ENCODE results near the gene NOS1AP. TPM values are rescaled to one million over a fixed set of nuclear protein-coding genes. Genes with fewer than 3 reads are reported as not detected.
A peak's percentile ranks its signal among the peaks of the same experiment; 100 is the strongest.

NOS1AP gene
- total RNA-seq, 1 experiment from 2014 or later, result 0.76 TPM

- no peak for DNase-seq (ENCODE audit: low read depth)
Measured at GRCh38 chr1:162250004-162250730, 180.7 kb downstream of the NOS1AP start.

GRCh38 chr1:162251102-162251501 lies 181.6 kb downstream of the NOS1AP start:
- DNase-seq (ENCODE audit: low read depth), result no peak

- DNase-seq (ENCODE audit: low read depth), result no peak
Measured at GRCh38 chr1:162252214-162252613, 182.7 kb downstream of the NOS1AP start.

GRCh38 chr1:162253790-162254189 lies 184.3 kb downstream of the NOS1AP start:
- no peak for DNase-seq (ENCODE audit: low read depth)

- DNase-seq (ENCODE audit: low read depth), result no peak
Measured at GRCh38 chr1:162256287-162256686, 186.8 kb downstream of the NOS1AP start.

DNA sequence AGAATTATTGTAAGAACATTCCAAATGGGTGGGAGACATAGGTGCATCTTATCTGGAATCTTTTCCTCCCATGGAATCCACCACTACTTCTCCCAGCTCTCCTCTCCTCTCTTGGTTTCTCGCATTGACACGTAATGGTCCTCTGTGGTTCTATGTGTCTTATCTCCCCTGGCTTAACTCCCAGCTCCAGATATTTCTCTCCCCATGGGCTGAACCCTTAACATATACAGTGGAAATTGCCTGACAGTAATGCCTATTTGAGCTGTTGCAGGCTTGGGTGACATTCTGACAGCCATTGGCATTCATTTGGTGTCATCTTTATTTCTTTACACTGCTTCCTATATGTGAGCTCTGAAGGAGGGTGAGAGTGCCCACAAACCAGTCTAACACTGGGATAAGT lies 188.9 kb downstream of the NOS1AP start:
- DNase-seq (ENCODE audit: low read depth), result no peak

- no peak for DNase-seq (ENCODE audit: low read depth)
Measured at GRCh38 chr1:162259894-162260455, 190.5 kb downstream of the NOS1AP start.

DNA sequence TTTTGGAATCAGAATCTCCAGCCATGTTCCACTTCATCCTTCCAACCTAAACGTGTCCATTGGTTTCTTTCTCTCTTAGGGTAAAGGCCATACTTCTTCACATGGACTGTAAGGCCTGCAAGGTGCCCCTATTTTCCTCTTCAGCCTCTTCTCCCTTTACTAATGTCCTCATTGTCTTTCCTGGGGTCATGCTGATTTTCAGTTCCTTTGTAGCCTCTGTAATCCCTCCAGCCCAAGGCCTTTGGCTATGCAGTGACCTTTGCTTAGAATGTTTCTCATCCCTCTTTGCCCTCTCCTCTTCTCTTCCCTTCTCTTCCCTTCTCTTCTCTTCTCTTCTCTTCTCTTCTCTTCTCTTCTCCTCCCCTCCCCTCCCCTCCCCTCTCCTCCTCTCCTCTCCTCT lies 194.6 kb downstream of the NOS1AP start:
- no peak for DNase-seq (ENCODE audit: low read depth)

DNA sequence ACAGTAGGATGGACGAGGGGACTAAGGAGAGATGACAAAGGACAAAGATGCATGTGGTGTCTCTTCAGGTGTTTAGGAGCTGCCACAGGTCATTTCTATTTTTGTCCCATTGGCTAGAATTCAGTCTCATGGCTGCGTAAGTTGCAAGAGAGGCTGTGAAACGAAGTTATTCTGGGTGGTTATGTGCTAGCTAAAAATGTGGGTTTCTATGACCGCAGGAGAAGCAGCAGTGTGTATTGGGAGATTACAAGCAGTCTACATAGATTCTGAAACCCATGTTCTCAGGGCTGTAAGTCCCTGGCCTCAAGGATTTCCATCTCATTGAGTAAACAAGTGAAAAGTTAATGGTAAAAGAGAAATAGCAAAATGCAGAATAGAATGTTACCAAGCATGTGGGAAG lies 196.5 kb downstream of the NOS1AP start:
- no peak for DNase-seq (ENCODE audit: low read depth)

DNA sequence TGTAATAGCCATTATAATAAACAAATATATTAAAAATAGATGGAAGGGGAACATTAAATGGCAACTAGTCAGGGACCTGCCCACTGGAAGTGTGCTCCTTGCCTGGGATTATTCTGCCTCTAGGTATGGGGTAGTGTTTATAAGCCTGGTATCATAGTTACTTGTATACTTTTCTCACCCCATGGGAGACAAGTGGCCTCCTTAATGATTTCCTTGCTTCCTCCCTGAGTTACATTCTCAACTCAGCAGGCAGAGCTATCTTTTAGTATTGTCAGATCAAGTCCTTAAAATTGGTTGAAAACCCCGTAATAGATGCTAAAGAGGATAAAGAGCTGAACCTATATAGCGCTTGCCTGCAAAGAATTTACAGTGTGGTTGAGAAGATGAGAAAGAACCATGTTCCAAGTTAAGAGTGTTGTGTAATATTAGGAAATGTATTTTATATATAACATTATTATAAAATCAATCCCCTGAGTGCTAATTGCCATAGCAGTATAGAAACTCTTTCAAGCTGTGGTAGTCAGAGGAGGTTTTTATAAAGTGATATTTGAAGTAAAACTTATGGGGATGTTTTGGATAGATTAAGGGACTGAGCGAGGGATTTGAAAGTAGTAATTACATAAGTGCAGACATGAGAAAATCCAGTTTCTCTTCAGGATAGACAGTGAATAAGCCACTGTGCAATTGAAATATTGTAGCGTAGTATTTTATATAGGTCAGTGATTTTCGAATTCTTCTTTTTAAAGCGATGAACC lies 200.7 kb downstream of the NOS1AP start:
- no peak for DNase-seq (ENCODE audit: low read depth)

DNA sequence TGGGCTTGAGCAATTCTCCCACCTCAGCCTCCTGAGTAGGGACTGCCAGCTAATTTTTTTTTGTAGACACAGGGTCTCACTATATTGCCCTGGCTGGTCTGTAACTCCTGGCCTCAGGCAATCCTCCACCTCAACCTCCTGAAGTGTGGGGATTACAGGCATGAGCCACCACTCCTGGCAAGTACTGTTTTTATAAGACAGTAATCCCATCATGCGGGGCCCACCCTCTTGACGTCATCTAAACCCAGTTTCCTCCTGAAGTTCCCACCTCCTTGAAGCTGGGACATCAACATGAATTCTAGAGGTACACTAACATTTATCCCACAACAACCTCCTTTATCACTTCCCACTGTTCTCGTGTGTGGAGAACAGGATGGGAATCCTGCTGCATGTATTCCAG lies 202.5 kb downstream of the NOS1AP start:
- no peak for DNase-seq (ENCODE audit: low read depth)

DNA sequence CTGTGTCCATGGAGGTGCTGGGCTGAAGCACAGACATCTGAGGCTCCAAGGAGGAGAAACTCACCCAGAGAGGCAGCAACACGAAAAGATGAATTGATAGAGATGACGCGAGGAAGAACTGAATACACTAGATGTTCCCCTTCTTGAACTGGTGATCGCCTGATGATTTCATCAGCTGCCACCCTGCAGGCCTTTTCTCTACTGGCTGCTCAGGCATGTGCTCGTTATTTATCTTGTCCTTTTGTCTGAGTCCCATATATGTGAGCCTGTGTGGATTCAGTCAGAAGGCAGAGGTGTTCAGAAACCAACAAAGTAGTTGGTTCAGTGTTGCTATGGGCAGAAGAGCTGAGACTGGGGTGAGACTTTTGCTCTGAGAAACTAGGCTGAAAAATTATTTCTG lies 202.9 kb downstream of the NOS1AP start:
- DNase-seq (ENCODE audit: low read depth), result no peak

- no peak for DNase-seq (ENCODE audit: low read depth)
Measured at GRCh38 chr1:162275622-162276175, 206.2 kb downstream of the NOS1AP start.

DNA sequence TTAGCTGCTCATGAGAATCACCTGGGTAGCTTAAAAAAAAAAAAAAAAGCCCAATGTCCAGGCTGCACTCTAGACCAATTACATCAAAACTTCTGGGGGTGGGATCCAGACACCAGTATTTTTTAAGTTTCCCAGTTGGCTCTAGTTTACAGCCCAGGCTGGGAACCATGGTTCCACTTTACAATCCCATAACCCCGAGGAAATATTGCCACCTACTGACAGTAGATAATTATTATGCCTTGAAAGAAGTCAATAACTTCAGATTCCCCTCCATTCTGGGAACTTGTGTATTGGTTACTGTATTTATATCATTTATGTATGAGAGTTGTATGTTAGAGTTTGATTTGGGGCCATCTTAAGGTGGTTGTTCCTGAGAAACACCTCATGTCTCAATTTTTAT lies 207.0 kb downstream of the NOS1AP start:
- DNase-seq (ENCODE audit: low read depth), result peak; percentile 55

DNA sequence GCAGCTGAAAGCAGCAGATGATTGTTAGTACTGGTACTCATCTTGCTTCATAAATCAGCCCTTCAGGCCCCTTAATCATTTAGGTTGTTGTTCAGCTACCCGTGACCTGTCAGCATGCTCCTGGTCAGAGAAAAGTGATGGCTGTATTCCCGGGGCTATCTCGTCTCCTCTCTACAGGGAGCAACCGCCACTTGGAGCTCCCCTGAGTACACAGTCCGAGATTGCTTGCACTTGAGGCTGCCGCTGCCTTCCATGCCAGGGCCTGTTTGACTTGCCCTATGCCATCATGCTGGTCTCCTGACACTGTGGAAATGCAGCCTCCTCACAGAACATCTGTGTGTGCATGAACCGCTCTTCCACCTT lies 209.6 kb downstream of the NOS1AP start:
- no peak for DNase-seq (ENCODE audit: low read depth)

- DNase-seq (ENCODE audit: low read depth), result no peak
Measured at GRCh38 chr1:162281426-162281825, 211.9 kb downstream of the NOS1AP start.

GRCh38 chr1:162283657-162284056 lies 214.2 kb downstream of the NOS1AP start:
- no peak for DNase-seq (ENCODE audit: low read depth)

DNA sequence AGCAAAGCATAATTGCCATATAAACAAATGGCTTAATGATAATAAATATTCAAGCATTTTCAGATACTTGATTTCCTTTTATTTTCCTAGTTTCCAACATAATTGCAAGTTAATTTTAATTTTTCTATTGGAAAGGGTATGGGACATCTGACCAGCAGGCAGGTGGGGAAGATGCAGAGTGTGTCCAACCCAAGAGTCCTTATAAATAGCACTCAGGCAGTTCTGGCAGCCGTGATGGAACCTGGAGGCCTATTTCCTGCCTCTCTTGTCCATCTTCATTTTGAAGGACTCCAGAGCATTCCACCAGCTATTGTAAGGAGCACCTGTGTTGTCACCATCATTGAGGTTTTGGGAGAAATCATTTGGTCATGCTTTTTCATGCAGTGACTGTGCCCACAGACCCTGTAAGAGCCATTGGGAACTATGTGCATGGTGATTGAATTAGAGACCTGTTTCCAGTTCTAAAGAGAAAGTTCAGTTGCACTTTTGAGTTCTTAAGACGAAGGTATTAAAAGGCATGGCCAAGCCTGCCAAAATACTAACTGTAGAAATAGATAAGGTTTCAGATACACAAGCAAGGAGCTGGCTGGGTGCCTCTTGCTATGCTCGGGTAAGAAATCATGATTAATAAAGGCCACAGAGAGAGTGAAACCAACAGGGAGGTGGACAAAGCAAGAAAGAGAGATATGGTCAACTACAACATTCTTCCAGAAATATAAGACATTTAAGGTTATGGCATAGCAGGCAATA lies 214.9 kb downstream of the NOS1AP start:
- DNase-seq (ENCODE audit: low read depth), result no peak

DNA sequence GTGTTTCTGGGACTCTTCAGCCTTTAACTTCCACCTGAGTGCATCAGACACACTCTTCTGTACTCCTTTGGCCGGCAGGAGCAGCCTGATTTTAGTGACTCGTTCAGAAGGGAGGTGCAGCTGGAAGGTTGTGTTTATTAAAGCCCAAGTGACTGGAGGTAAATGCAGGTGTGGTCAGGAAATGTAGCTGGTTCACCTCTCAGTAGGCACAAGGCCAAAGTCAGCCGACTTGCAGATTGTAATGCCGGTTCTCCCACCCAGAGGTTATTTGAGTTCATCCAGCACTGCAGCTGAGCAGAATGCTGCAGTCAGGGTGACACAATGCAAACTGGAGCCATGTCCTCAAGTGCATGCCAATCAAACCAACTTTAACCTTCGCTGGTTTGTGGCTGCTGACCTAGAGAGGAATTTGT lies 215.7 kb downstream of the NOS1AP start:
- DNase-seq (ENCODE audit: low read depth), result peak; percentile 64

DNA sequence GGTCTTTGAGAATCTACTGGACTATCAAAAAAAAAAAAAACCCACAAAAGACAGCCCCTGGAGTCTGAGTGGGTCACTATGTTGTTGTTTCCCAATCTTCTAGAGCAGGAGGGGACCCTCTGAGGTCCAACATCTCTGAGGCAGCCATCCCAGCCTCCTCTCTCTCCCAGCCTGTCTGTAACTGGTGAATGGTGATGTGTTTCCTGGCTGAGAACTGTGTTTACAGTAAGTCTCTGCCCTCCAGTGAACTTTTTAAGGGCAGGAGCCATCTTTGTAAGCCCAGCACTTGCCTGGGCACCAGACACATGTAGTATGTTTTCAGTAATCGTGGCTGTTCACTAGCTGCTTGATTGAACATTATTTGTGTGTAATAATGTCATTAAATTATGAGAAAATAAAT lies 221.5 kb downstream of the NOS1AP start:
- DNase-seq (ENCODE audit: low read depth), result no peak

- DNase-seq (ENCODE audit: low read depth), result peak; percentile 68
Measured at GRCh38 chr1:162292422-162292849, 222.9 kb downstream of the NOS1AP start.

- DNase-seq (ENCODE audit: low read depth), result no peak
Measured at GRCh38 chr1:162293073-162293692, 223.7 kb downstream of the NOS1AP start.
